GM23248 (cell line): Measurements from ENCODE around the gene ARHGAP24.

Source experiments
- EZH2 ChIP-seq: fragments of 200-600 bp; sonication (generic); IDR thresholded peaks from 2 replicates; pipeline ENCODE4 v1.6.1; 2018; ENCODE audit warnings: antibody characterized with exemption, mild to moderate bottlenecking; ENCODE audit not compliant: insufficient read depth, poor library complexity, severe bottlenecking
- EZH2phosphoT487 ChIP-seq: fragments of 200-600 bp; sonication (generic); IDR thresholded peaks from 2 replicates; pipeline ENCODE4 v1.6.1; 2018; ENCODE audit warnings: antibody characterized with exemption, moderate library complexity, mild to moderate bottlenecking, low read depth; ENCODE audit not compliant: insufficient read depth

DNA sequence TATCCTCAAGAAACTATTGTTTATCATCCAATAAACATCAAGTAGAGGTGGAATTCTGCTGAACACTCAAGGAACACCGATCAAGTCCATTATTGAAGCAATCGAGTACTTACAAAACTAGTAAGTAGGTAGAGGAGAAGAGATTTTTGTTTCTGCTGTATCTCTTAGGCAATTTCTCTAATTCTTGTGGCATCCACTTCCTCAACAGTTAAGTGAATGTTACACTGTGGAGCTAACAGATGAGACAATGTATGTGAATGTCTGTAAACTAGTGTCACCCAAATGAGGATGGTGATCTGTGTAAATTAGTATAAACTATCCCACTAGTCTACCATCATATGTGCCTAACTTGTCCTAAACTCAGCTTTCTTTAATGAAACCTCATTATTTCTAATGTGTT is 261.6 kb downstream of the ARHGAP24 start:
- TF ChIP-seq EZH2 (no peak), EZH2phosphoT487 (no peak)
